NCI-H128 (cell line): ENCODE data around the gene APBA2.
"Not testable (repeated sequence)": the region's sequence is repeated elsewhere in the genome, so short reads cannot be mapped to it uniquely, and the experiment has no call there.

Source experiments
- DNase-seq: peaks from one replicate; lab custom pipeline; 2025; ENCODE audit not compliant: unreplicated experiment; lab: John Stamatoyannopoulos, UW

The APBA2 gene

GRCh38 chr15:28885630-28886430 is at the start of gene APBA2:
Gene APBA2 (plus strand): TSS chr15:28885974. CDS start chr15:29053885, 167,911 bp downstream.
- no peak for DNase-seq

GRCh38 chr15:28840285-28840684 is 45.5 kb upstream of the APBA2 start:
- DNase-seq: not testable (repeated sequence)

GRCh38 chr15:28842210-28842609 is 43.6 kb upstream of the APBA2 start:
- not testable (repeated sequence) for DNase-seq

- DNase-seq: not testable (repeated sequence)
These were observed 42.3 kb upstream of the APBA2 start for GRCh38 chr15:28843520-28843919.

- DNase-seq: not testable (repeated sequence)
These were observed 41.6 kb upstream of the APBA2 start for GRCh38 chr15:28844147-28844546.

GRCh38 chr15:28847247-28847646 is 38.5 kb upstream of the APBA2 start:
- DNase-seq: not testable (repeated sequence)

GRCh38 chr15:28847959-28848358 is 37.8 kb upstream of the APBA2 start:
- not testable (repeated sequence) for DNase-seq

GRCh38 chr15:28848521-28848920 is 37.3 kb upstream of the APBA2 start, which contains the start of gene GOLGA6L7:
Gene GOLGA6L7 (minus strand): TSS chr15:28848644. CDS start chr15:28848549, 95 bp downstream.
- not testable (repeated sequence) for DNase-seq

- DNase-seq: not testable (repeated sequence)
These were observed 36.5 kb upstream of the APBA2 start for GRCh38 chr15:28849271-28849670.

GRCh38 chr15:28849766-28850165 is 36.0 kb upstream of the APBA2 start:
- DNase-seq: not testable (repeated sequence)

GRCh38 chr15:28853654-28854053 is 32.1 kb upstream of the APBA2 start:
- DNase-seq: not testable (repeated sequence)

- DNase-seq: not testable (repeated sequence)
These were observed 31.2 kb upstream of the APBA2 start for GRCh38 chr15:28854578-28854977.

- no peak for DNase-seq
These were observed 24.7 kb upstream of the APBA2 start for GRCh38 chr15:28861031-28861534.

GRCh38 chr15:28861589-28862293 is 24.0 kb upstream of the APBA2 start:
- DNase-seq: not testable (repeated sequence)

- no peak for DNase-seq
These were observed 16.9 kb upstream of the APBA2 start for GRCh38 chr15:28868744-28869345.

GRCh38 chr15:28871168-28871567 is 14.6 kb upstream of the APBA2 start:
- no peak for DNase-seq

GRCh38 chr15:28873006-28873405 is 12.8 kb upstream of the APBA2 start:
- DNase-seq: no peak

- no peak for DNase-seq
These were observed 12.1 kb upstream of the APBA2 start for GRCh38 chr15:28873585-28874190.

- DNase-seq: no peak
These were observed 10.2 kb upstream of the APBA2 start for GRCh38 chr15:28875461-28876000.

- DNase-seq: no peak
These were observed 9.5 kb upstream of the APBA2 start for GRCh38 chr15:28876131-28876844.
